ENCODE results near the gene LRP1. TPM values are rescaled to one million over a fixed set of nuclear protein-coding genes. Genes with fewer than 3 reads are reported as not detected.

Gene LRP1
- total RNA-seq, 1 experiment from 2014 or later: 39.0 TPM

DNA sequence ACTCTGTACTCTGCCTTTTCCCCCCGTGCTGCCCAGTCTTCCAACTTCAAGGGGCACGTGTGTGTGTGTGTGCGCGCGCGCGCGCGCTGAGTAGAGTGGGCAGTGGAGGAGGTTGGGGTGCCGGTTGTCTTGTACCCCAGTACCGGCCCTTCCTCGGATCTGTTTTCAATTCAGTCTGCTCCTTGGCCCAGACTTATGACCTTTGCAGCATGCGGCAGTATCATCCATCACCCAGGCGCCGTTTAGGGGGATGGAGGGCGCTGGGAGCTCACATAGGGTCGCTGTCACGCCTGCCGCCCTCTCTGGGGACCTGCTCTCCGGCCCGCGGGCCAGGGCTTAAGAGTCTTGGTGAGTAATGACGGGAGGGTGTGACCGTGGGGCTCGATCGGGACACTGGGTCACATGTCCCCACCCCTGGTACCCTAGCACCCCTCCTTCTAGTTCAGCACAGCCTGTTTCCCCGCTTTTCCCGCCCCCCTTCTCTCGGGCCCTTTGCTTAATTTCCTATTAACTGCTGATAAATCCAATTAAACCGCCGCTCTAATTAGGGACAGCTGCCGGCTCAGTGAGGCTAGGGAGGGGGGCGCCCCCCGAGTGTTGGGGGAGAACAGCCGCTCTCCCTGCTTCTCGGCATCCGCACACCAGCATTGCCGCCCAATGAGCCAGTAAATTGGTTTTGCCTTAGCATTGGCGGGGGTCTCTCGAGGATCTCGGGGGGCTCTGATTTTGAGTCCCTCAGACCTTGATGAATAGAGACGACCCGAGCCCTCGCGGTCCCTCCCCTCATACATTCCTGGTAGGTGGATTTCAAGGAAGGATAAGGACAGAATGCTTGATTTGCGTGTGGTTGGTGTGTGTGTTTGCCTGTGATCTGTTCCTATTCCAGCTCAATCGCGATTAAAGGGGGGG, 113.4 kb downstream of the LRP1 start:
- H3K4me3 ChIP-seq: no peak overlapping the region
- no peaks in the 10 kb centered on the region for H3K36me3 ChIP-seq
- H3K27me3 ChIP-seq: no peaks in the 10 kb centered on the region
- no peak for DNase-seq
- no peaks in the 10 kb centered on the region for H3K9me3 ChIP-seq

DNA sequence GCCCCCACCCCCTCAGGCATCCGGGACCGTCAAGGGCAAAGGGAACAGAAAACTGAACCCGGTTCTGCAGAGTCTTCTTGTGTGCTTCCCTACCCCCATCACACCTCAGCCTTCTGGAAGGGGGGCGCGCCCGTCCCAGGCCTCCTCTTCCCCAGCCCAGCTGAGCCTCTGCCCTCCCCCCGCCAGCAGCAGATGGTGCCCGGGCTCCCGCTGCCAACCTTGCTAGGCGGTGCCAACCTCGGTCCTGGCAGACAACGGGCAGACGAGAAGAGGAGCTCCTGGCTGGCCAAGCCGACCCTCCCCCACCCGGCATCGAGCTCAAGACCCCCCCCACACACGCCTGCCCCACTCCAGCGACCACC, 114.0 kb downstream of the LRP1 start:
- Histone ChIP-seq H3K36me3 (no peaks in the 10 kb centered on the region), H3K27me3 (no peaks in the 10 kb centered on the region), H3K4me3 (no peak overlapping the region), H3K9me3 (no peaks in the 10 kb centered on the region)
- no peak for DNase-seq

- no peaks in the 10 kb centered on the region for H3K36me3 ChIP-seq
- H3K27me3 ChIP-seq: no peaks in the 10 kb centered on the region
- DNase-seq: no peak
- no peak overlapping the region for H3K4me3 ChIP-seq
- no peaks in the 10 kb centered on the region for H3K9me3 ChIP-seq
Measured at GRCh38 chr12:57242691-57243454, 114.6 kb downstream of the LRP1 start.

- no peak for DNase-seq
- H3K9me3 ChIP-seq: no peaks in the 10 kb centered on the region
- no peaks in the 10 kb centered on the region for H3K36me3 ChIP-seq
- H3K4me3 ChIP-seq: no peak overlapping the region
- no peaks in the 10 kb centered on the region for H3K27me3 ChIP-seq
Measured at GRCh38 chr12:57243521-57244311, 115.4 kb downstream of the LRP1 start.

DNA sequence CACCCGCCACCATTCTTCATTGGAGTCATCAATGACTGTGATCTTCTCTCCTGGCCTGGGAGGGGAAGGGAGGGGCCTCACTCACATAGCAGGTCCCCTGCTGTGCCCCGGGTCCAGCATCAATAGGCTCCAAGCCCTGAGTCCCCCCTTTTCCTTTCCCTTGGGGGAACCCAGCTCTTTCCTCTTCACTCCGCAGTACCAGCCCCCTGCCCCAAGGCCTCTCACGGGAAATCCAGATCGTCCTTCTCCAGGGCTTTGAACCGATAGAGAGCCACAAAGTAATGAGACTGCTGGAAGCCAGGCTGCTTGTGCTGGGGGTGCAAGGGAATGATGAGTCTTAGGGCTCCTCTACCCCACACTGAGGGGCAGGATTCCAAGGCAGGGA, 116.0 kb downstream of the LRP1 start:
- H3K36me3 ChIP-seq: no peaks in the 10 kb centered on the region
- no peaks in the 10 kb centered on the region for H3K9me3 ChIP-seq
- no peak overlapping the region for H3K4me3 ChIP-seq
- H3K27me3 ChIP-seq: no peaks in the 10 kb centered on the region
- no peak for DNase-seq

- Histone ChIP-seq H3K27me3 (no peaks in the 10 kb centered on the region), H3K4me3 (no peak overlapping the region), H3K9me3 (no peaks in the 10 kb centered on the region), H3K36me3 (no peaks in the 10 kb centered on the region)
- DNase-seq: no peak
Measured at GRCh38 chr12:57247041-57247440, 118.8 kb downstream of the LRP1 start.

DNA sequence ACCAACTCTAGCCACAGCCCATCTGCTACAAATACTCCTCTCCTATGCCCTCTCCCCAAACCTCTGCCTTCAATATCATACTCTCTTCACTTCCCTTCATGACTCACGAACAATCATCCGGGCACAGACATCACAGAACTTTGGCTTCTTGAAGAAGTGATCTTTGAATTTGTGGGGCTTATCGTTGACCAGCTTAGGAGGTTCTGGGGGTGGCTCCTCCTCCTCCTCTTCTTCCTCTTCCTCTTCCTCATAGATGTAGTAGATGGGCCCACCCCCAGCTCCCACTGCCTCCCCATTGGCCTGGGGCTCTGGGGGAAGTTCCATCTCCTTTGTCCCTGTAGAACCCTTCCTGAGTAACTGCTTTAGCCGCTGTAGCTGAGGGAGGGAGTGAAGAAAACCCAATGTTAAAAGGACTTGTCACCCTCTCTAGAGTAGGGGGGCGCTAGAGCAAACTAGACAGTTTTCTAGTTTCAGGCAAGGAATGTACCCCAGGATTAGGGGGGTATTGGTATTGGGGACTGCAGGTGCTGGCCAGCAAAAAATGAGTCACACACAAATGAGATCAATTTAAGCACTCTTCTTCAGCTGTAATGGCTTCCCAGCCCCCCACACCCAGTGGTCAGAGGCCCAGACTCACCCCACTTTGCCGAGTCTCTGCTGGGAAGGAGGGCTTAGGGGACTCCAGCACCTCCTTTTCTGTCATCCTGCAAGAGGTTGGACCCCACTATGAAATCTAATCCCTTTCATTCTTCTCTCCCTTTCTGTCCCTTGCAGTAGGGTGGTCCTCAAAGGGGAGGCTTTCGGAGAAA, 120.9 kb downstream of the LRP1 start:
- no peaks in the 10 kb centered on the region for H3K9me3 ChIP-seq
- no peak overlapping the region for H3K4me3 ChIP-seq
- H3K36me3 ChIP-seq: no peaks in the 10 kb centered on the region
- H3K27me3 ChIP-seq: no peaks in the 10 kb centered on the region
- no peak for DNase-seq

DNA sequence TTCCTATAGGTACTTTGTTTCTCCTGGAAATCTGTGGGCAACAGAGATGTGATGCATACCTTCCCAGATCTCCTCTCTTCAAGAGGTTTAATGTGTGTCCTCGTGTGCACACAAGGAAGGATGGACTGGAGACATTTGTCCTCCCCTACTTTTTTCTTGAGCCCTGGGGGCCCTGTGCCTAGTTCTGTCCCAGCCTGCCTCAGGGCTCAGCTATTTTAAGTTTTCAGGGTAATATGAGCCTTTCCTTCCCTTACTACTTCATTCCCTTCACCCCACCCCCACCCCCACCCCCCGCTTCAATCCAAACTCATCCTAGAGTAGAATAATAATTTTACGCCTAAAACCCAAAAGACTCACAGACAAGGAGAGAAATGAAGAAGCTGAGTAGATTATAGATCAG, 122.3 kb downstream of the LRP1 start:
- no peaks in the 10 kb centered on the region for H3K9me3 ChIP-seq

GRCh38 chr12:57250956-57251355, 122.7 kb downstream of the LRP1 start, which contains the start of gene STAC3:
Gene STAC3, minus strand, starts transcription at chr12:57251187. Its CDS starts 1,551 bp downstream, at chr12:57249636.
- H3K27me3 ChIP-seq: no peaks in the 10 kb centered on the region
- H3K4me3 ChIP-seq: no peak within 1 kb of the TSS
- no peaks in the 10 kb centered on the region for H3K9me3 ChIP-seq
- no peak for DNase-seq
- H3K36me3 ChIP-seq: peaks cover 2% of the 10 kb centered on the region

More for the DNA sequence above, 122.3 kb downstream of the LRP1 start:
- Histone ChIP-seq H3K27me3 (no peaks in the 10 kb centered on the region), H3K4me3 (no peak overlapping the region), H3K36me3 (no peaks in the 10 kb centered on the region)
- DNase-seq: no peak

GRCh38 chr12:57254506-57255280, 126.4 kb downstream of the LRP1 start:
- Histone ChIP-seq H3K36me3 (peaks cover 16% of the 10 kb centered on the region), H3K4me3 (no peak overlapping the region), H3K9me3 (no peaks in the 10 kb centered on the region), H3K27me3 (no peaks in the 10 kb centered on the region)
- DNase-seq: no peak

GRCh38 chr12:57255916-57256315, 127.6 kb downstream of the LRP1 start:
- no peak overlapping the region for H3K4me3 ChIP-seq
- H3K36me3 ChIP-seq: peaks cover 21% of the 10 kb centered on the region
- H3K9me3 ChIP-seq: no peaks in the 10 kb centered on the region
- no peaks in the 10 kb centered on the region for H3K27me3 ChIP-seq
- no peak for DNase-seq

DNA sequence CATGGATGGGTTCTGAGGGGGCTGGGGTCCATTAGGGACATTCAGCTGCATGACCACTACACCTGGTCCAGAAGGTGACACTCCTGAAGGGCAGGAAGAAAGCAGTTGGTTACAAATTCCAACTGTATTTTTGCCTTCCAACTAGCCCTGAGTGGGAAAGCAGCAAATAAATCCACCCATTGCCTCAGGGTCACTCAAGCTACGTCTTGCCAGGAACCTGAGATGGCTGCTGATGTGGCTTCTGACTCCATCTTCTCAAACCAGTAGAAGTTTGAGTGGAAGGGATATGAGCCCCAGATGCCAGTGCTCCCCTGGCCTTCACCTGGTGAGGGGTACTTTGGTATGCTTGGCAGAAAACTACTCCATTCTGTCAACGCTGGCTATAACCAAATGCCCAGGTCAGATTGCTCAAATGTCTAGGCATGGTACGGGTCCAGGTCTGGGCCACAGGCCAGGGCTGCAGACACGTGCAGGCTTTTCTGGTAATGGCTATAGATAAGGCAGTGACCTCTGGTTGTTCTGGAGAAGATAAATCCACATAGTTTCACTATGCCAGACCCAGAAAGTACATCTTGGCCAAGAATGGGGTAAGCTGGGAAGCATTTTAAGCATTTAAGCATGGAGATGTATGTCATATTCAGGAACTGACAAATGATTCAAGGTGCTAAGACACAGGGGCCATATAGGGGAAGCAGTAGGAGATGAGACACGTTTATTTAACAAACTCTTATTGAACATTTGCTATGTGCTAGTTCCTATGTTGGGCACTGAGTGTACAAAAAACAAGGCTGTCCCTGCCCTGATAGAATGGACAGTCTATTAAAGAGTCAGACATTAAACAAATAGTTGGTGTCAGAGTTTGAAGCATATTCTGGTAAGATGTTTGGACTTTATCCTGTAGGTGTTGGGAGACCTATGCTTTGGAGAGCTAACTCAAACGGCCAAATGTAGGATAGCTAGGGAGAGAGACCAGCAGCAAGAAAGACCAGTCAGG, 131.0 kb downstream of the LRP1 start:
- H3K9me3 ChIP-seq: no peaks in the 10 kb centered on the region
- peaks cover 33% of the 10 kb centered on the region for H3K36me3 ChIP-seq
- no peak overlapping the region for H3K4me3 ChIP-seq
- DNase-seq: no peak
- H3K27me3 ChIP-seq: no peaks in the 10 kb centered on the region

- DNase-seq: no peak
- Histone ChIP-seq H3K27me3 (no peaks in the 10 kb centered on the region), H3K4me3 (no peak overlapping the region), H3K36me3 (peaks cover 33% of the 10 kb centered on the region), H3K9me3 (no peaks in the 10 kb centered on the region)
Measured at GRCh38 chr12:57260366-57260765, 132.1 kb downstream of the LRP1 start.

GRCh38 chr12:57261428-57261865, 133.2 kb downstream of the LRP1 start:
- H3K4me3 ChIP-seq: no peak overlapping the region
- DNase-seq: no peak
- H3K9me3 ChIP-seq: no peaks in the 10 kb centered on the region
- no peaks in the 10 kb centered on the region for H3K27me3 ChIP-seq
- H3K36me3 ChIP-seq: peaks cover 30% of the 10 kb centered on the region

Data from MG63 (cell line).